ENCODE data around the gene DRGX. TPM values are rescaled to one million over a fixed set of nuclear protein-coding genes. Genes with fewer than 3 reads are reported as not detected.

DRGX gene
- total RNA-seq, 1 donor from 2014 or later, result not detected

- H3K4me1 Mint-ChIP-seq (ENCODE audit: unreplicated experiment), result no peaks in the 10 kb centered on the region
- peaks cover 40% of the 10 kb centered on the region for H3K27me3 Mint-ChIP-seq (ENCODE audit: unreplicated experiment)
- H3K4me3 Mint-ChIP-seq (ENCODE audit: unreplicated experiment), result no peak overlapping the region
- DNase-seq (ENCODE audit: extremely low spot score, unreplicated experiment), result no peak
- H3K27ac Mint-ChIP-seq (ENCODE audit: unreplicated experiment), result no peak overlapping the region
- TF ChIP-seq CTCF (IDR thresholded peaks at IDR 0.05), result no peak
- no peaks in the 10 kb centered on the region for H3K36me3 Mint-ChIP-seq (ENCODE audit: unreplicated experiment)
- peaks cover 6% of the 10 kb centered on the region for H3K9me3 Mint-ChIP-seq (ENCODE audit: unreplicated experiment)
Observed at GRCh38 chr10:49419005-49419404, 23.1 kb upstream of the DRGX start.

- H3K36me3 Mint-ChIP-seq (ENCODE audit: unreplicated experiment), result no peaks in the 10 kb centered on the region
- H3K27ac Mint-ChIP-seq (ENCODE audit: unreplicated experiment), result no peak overlapping the region
- DNase-seq (ENCODE audit: extremely low spot score, unreplicated experiment), result no peak
- peaks cover 3% of the 10 kb centered on the region for H3K9me3 Mint-ChIP-seq (ENCODE audit: unreplicated experiment)
- peaks cover 40% of the 10 kb centered on the region for H3K27me3 Mint-ChIP-seq (ENCODE audit: unreplicated experiment)
- no peaks in the 10 kb centered on the region for H3K4me1 Mint-ChIP-seq (ENCODE audit: unreplicated experiment)
- no peak overlapping the region for H3K4me3 Mint-ChIP-seq (ENCODE audit: unreplicated experiment)
- no peak for TF ChIP-seq CTCF (IDR thresholded peaks at IDR 0.05)
Observed at GRCh38 chr10:49418328-49418727, 22.4 kb upstream of the DRGX start.

GRCh38 chr10:49418053-49418326 lies 22.1 kb upstream of the DRGX start:
- no peak for DNase-seq (ENCODE audit: extremely low spot score, unreplicated experiment)
- TF ChIP-seq CTCF (IDR thresholded peaks at IDR 0.05), result no peak
- Mint-ChIP-seq H3K27ac (ENCODE audit: unreplicated experiment) (no peak overlapping the region), H3K36me3 (ENCODE audit: unreplicated experiment) (no peaks in the 10 kb centered on the region), H3K27me3 (ENCODE audit: unreplicated experiment) (peaks cover 38% of the 10 kb centered on the region), H3K9me3 (ENCODE audit: unreplicated experiment) (no peaks in the 10 kb centered on the region), H3K4me3 (ENCODE audit: unreplicated experiment) (no peak overlapping the region), H3K4me1 (ENCODE audit: unreplicated experiment) (no peaks in the 10 kb centered on the region)

- Mint-ChIP-seq H3K4me3 (ENCODE audit: unreplicated experiment) (no peak overlapping the region), H3K27ac (ENCODE audit: unreplicated experiment) (no peak overlapping the region), H3K9me3 (ENCODE audit: unreplicated experiment) (no peaks in the 10 kb centered on the region), H3K36me3 (ENCODE audit: unreplicated experiment) (no peaks in the 10 kb centered on the region), H3K27me3 (ENCODE audit: unreplicated experiment) (peaks cover 36% of the 10 kb centered on the region), H3K4me1 (ENCODE audit: unreplicated experiment) (no peaks in the 10 kb centered on the region)
- DNase-seq (ENCODE audit: extremely low spot score, unreplicated experiment), result no peak
- no peak for TF ChIP-seq CTCF (IDR thresholded peaks at IDR 0.05)
Observed at GRCh38 chr10:49417311-49418052, 21.6 kb upstream of the DRGX start.

GRCh38 chr10:49415846-49416245 lies 20.0 kb upstream of the DRGX start:
- Mint-ChIP-seq H3K27ac (ENCODE audit: unreplicated experiment) (no peak overlapping the region), H3K27me3 (ENCODE audit: unreplicated experiment) (peaks cover 42% of the 10 kb centered on the region), H3K9me3 (ENCODE audit: unreplicated experiment) (no peaks in the 10 kb centered on the region), H3K4me1 (ENCODE audit: unreplicated experiment) (no peaks in the 10 kb centered on the region), H3K4me3 (ENCODE audit: unreplicated experiment) (no peak overlapping the region), H3K36me3 (ENCODE audit: unreplicated experiment) (no peaks in the 10 kb centered on the region)
- TF ChIP-seq CTCF (IDR thresholded peaks at IDR 0.05), result no peak
- no peak for DNase-seq (ENCODE audit: extremely low spot score, unreplicated experiment)
